Heart left ventricle (tissue), 16 donors: ENCODE results near the gene SORL1-AS1.

Experiments
- ATAC-seq, 4 donors: fragments of 200-7000 bp; cut with Tn5 transposase; one replicate each; pipeline ENCODE4 v1.9.1; 2020 to 2022; ENCODE audit warnings: moderate library complexity in 4 of 4, mild to moderate bottlenecking in 3 of 4, moderate number of reproducible peaks in 1 of 4
- DNase-seq, 5 donors: peaks; one replicate each; pipeline ENCODE4 v3.0.0-alpha.2; 2020
- H3K27ac ChIP-seq, 12 donors: fragments of 200-600 bp; sonication (generic) in 4 of 12; one replicate each; pipeline versions ENCODE4 v1.5.0 to v1.8.0; 2016 to 2022; ENCODE audit warnings: mild to moderate bottlenecking in 2 of 12
- H3K27me3 ChIP-seq, 9 donors: fragments of 200-600 bp; sonication (generic) in 2 of 9; one replicate each; pipeline versions ENCODE4 v1.5.1 to v1.8.0; 2016 to 2022; ENCODE audit warnings: mild to moderate bottlenecking in 3 of 9
- H3K36me3 ChIP-seq, 9 donors: fragments of 200-600 bp; sonication (generic) in 2 of 9; one replicate each; pipeline versions ENCODE4 v1.5.0 to v1.8.0; 2018 to 2022; ENCODE audit warnings: mild to moderate bottlenecking in 2 of 9
- H3K4me1 ChIP-seq, 12 donors: fragments of 200-600 bp; sonication (generic) in 4 of 12; one replicate each; pipeline versions ENCODE4 v1.5.0 to v1.8.0; 2016 to 2022; ENCODE audit warnings: mild to moderate bottlenecking in 3 of 12
- H3K4me3 ChIP-seq, 12 donors: fragments of 200-600 bp; sonication (generic) in 4 of 12; one replicate each; pipeline versions ENCODE4 v1.5.0 to v1.8.0; 2017 to 2022; ENCODE audit warnings: mild to moderate bottlenecking in 9 of 12, moderate library complexity in 4 of 12
- H3K9me3 ChIP-seq, 12 donors: fragments of 200-600 bp; sonication (generic) in 4 of 12; one replicate each; pipeline versions ENCODE4 v1.5.0 to v1.8.0; 2016 to 2022; ENCODE audit warnings: mild to moderate bottlenecking in 1 of 12
- CTCF ChIP-seq, 12 donors: fragments of 200-600 bp; sonication (generic) in 4 of 12; IDR thresholded peaks; one replicate each; pipeline versions ENCODE4 v1.5.0 to v1.8.0; 2018 to 2022; ENCODE audit warnings: antibody characterized with exemption in 12 of 12, mild to moderate bottlenecking in 5 of 12
- POLR2A ChIP-seq, 2 donors: fragments of 450-650 bp; IDR thresholded peaks; one replicate each; pipeline ENCODE4 v1.6.1; 2017; ENCODE audit warnings: antibody characterized with exemption in 2 of 2, mild to moderate bottlenecking in 2 of 2, moderate library complexity in 2 of 2
- WGBS, 4 donors: extraction: QIAGEN DNeasy Blood & Tissue Kit in 2 of 4; methylation state at CpG; one replicate each; pipeline versions ENCODE4 v1.1.5 to v1.1.7; 2013 to 2018; 5-methylcytosine and 5-hydroxymethylcytosine counted together
- intact Hi-C, 10 donors: fragments of 100-400 bp; cut with DNase I; formaldehyde crosslinking; loops; one replicate each; pipeline versions ENCODE4 v1.11.1 to v1.14.2; 2022
- donor health status: ischemic (EF 13 %, LVEDD 7.1; RV severe dilation, severe dysfunction).
- donor health status: healthy with polysubstance abuse.
- donor health status: DM: no; HTN: yes; CAD: no.
- donor health status: DM: no; HTN: no; CAD: no.
- donor health status: ischemic (EF 25% LVEDD 6.9; RV normal size, moderate dysfunction).
- donor health status: ischemic (EF 25% LVEDD 5.7; RV mildly dilated, moderate dysfunction).
- donor health status: healthy.
- donor health status: DM: yes; HTN: yes; CAD: no.
- donor health status: ischemic (EF 35%, LVEDD 5.7; RV mildly dilated, moderate dysfunction).
- donor health status: nonischemic (EF 11% LVEDD 7.7; RV severe dilation, severe dysfunction).
- donor health status: DM: yes; HTN: yes; CAD: no.
- donor health status: PGD.
- donor health status: ischemic (EF 29% LVEDD 5.4; RV normal size, mild dysfunction).
- donor health status: nonischemic (EF 23%, LVEDD 6.1; RV moderate dilation, normal function).

The SORL1-AS1 gene

DNA sequence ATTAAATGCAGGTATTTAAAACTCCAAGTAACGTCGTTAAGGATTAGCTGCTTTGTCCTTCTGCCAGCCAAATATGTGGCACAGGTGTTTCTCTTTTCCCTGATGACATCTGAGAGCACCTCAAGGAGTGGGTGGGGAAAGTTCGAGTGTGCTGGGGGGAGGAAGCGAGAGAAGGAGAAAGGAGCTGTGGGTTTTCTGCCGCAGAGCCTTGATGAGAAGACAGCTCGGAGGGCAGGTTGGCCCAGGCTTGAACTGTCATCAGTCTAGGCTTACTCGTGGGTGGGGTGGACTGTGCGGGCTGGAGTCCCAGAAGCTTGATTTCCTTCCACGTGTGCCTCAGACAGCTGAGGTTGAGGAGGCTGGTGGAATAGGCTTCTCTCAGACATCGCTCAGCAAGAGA, 15.2 kb upstream of the SORL1-AS1 start:
- ATAC-seq (no peak), DNase-seq (no peak)
- H3K27me3 ChIP-seq: no peaks in the 10 kb centered on the region
- H3K4me3 ChIP-seq: no peak overlapping the region
- peaks cover 0 to 64% (median 20%) of the 10 kb centered on the region in 12 donors for H3K4me1 ChIP-seq
- no peak overlapping the region for H3K27ac ChIP-seq
- H3K36me3 ChIP-seq: peaks cover 0 to 7% (median 0%) of the 10 kb centered on the region in 9 donors
- WGBS, 4 donors: 58 to 71% (median 64%) methylated on average over 10 of the region's 10 CpGs
- no peak for TF ChIP-seq POLR2A (IDR thresholded peaks at IDR 0.05)
- no peaks in the 10 kb centered on the region for H3K9me3 ChIP-seq
- intact Hi-C loops: no loop called here

- no peak for TF ChIP-seq CTCF (IDR thresholded peaks at IDR 0.05)
- no peak for TF ChIP-seq POLR2A (IDR thresholded peaks at IDR 0.05)
- intact Hi-C loops: no loop called here
- 54 to 69% (median 62%) methylated on average over 2 of the region's 2 CpGs for WGBS, 4 donors
- H3K9me3 ChIP-seq: no peaks in the 10 kb centered on the region
- H3K27ac ChIP-seq: peak overlapping the region in 2 of 12 donors; percentile 50 to 78
- DNase-seq (no peak), ATAC-seq (no peak)
- H3K4me3 ChIP-seq: no peak overlapping the region
- peaks cover 0 to 7% (median 0%) of the 10 kb centered on the region in 9 donors for H3K36me3 ChIP-seq
- peaks cover 0 to 59% (median 20%) of the 10 kb centered on the region in 12 donors for H3K4me1 ChIP-seq
- H3K27me3 ChIP-seq: no peaks in the 10 kb centered on the region
Observed at GRCh38 chr11:121467471-121467870, 14.7 kb upstream of the SORL1-AS1 start.

- TF ChIP-seq CTCF (IDR thresholded peaks at IDR 0.05) (no peak), POLR2A (IDR thresholded peaks at IDR 0.05) (no peak)
- peak; percentile 84 to 94 (median 88) for DNase-seq
- ATAC-seq: peak; percentile 87 to 93 (median 91)
- intact Hi-C loops: no loop called here
- Histone ChIP-seq H3K4me3 (no peak overlapping the region), H3K27ac (peak overlapping the region in 6 of 12 donors; percentile 11 to 78 (median 34)), H3K9me3 (no peaks in the 10 kb centered on the region), H3K36me3 (peaks cover 0 to 3% (median 0%) of the 10 kb centered on the region in 9 donors), H3K27me3 (no peaks in the 10 kb centered on the region), H3K4me1 (peaks cover 0 to 59% (median 20%) of the 10 kb centered on the region in 12 donors)
- WGBS, 4 donors: 23 to 33% (median 28%) methylated on average over 8 of the region's 8 CpGs
Observed at GRCh38 chr11:121466063-121466794, 13.5 kb upstream of the SORL1-AS1 start.

DNA sequence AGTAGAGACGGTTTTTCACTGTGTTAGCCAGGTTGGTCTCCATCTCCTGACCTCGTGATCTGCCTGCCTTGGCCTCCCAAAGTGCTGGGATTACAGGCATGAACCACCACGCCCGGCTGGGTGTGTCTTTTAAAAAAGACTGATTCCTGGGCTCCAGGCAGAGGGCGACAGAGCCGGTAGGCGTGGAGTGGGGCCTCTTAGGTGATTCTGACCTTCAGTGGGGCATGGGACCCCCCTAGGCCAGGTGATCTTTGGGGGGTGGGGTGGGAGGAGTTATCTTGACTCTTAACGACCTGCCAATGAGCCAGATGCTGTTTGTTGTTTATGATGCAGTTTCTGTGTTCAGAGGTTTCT, 12.9 kb upstream of the SORL1-AS1 start:
- no peaks in the 10 kb centered on the region for H3K36me3 ChIP-seq
- 65 to 80% (median 75%) methylated on average over 8 of the region's 8 CpGs for WGBS, 4 donors
- H3K4me3 ChIP-seq: no peak overlapping the region
- ATAC-seq: no peak
- H3K4me1 ChIP-seq: peaks cover 0 to 59% (median 20%) of the 10 kb centered on the region in 12 donors
- no peak for TF ChIP-seq POLR2A (IDR thresholded peaks at IDR 0.05)
- TF ChIP-seq CTCF (IDR thresholded peaks at IDR 0.05): no peak
- DNase-seq: no peak
- no peaks in the 10 kb centered on the region for H3K9me3 ChIP-seq
- H3K27ac ChIP-seq: peak overlapping the region in 3 of 12 donors; percentile 29 to 78 (median 60)
- no peaks in the 10 kb centered on the region for H3K27me3 ChIP-seq
- intact Hi-C loops: no loop called here
